CD4-positive, alpha-beta T cell treated with Interleukin-15 for 4 hours (primary cell): ENCODE measurements around the gene BICRAL.
"Not testable (repeated sequence)": the region's sequence is repeated elsewhere in the genome, so short reads cannot be mapped to it uniquely, and the experiment has no call there.

ENCODE experiments used
- DNase-seq: peaks from one replicate; pipeline ENCODE4 v3.0.0-alpha.2; 2020; ENCODE audit warnings: low spot score

The BICRAL gene

GRCh38 chr6:42795651-42796050, 13.8 kb downstream of the BICRAL start:
- no peak for DNase-seq

- DNase-seq = no peak
Measured at GRCh38 chr6:42796171-42796570, 14.3 kb downstream of the BICRAL start.

- DNase-seq = not testable (repeated sequence)
Measured at GRCh38 chr6:42797696-42798095, 15.8 kb downstream of the BICRAL start.

- no peak for DNase-seq
Measured at GRCh38 chr6:42805297-42805861, 23.5 kb downstream of the BICRAL start.

GRCh38 chr6:42806359-42806758, 24.5 kb downstream of the BICRAL start:
- DNase-seq = not testable (repeated sequence)

- no peak for DNase-seq
Measured at GRCh38 chr6:42808492-42809483, 26.9 kb downstream of the BICRAL start.

- DNase-seq = no peak
Measured at GRCh38 chr6:42813074-42813645, 31.3 kb downstream of the BICRAL start.

GRCh38 chr6:42813906-42814444, 32.1 kb downstream of the BICRAL start:
- no peak for DNase-seq

GRCh38 chr6:42815726-42816125, 33.9 kb downstream of the BICRAL start:
- not testable (repeated sequence) for DNase-seq

- no peak for DNase-seq
Measured at GRCh38 chr6:42817907-42818306, 36.1 kb downstream of the BICRAL start.

- DNase-seq = no peak
Measured at GRCh38 chr6:42818416-42818815, 36.6 kb downstream of the BICRAL start.

GRCh38 chr6:42818878-42819277, 37.0 kb downstream of the BICRAL start:
- no peak for DNase-seq

GRCh38 chr6:42819803-42820511, 38.1 kb downstream of the BICRAL start:
- DNase-seq = peak; percentile 18

- DNase-seq = no peak
Measured at GRCh38 chr6:42820512-42821340, 38.9 kb downstream of the BICRAL start.

- DNase-seq = no peak
Measured at GRCh38 chr6:42821341-42821668, 39.5 kb downstream of the BICRAL start.

GRCh38 chr6:42821846-42822245, 40.0 kb downstream of the BICRAL start:
- DNase-seq = no peak

- DNase-seq = no peak
Measured at GRCh38 chr6:42829561-42830092, 47.8 kb downstream of the BICRAL start.

GRCh38 chr6:42831237-42831636, 49.4 kb downstream of the BICRAL start:
- no peak for DNase-seq

- no peak for DNase-seq
Measured at GRCh38 chr6:42834056-42834455, 52.2 kb downstream of the BICRAL start.

- no peak for DNase-seq
Measured at GRCh38 chr6:42841844-42842584, 60.2 kb downstream of the BICRAL start.
